CD14-positive monocyte (primary cell): ENCODE measurements around the gene CLBA1. TPM values are rescaled to one million over a fixed set of nuclear protein-coding genes. Genes with fewer than 3 reads are reported as not detected.

Experiments
- DNase-seq, 3 donors: peaks; one replicate each; pipeline ENCODE4 v3.0.0-alpha.2; 2011 to 2022
- H2AFZ ChIP-seq: 2 replicates; pipeline ENCODE4 v1.6.0; 2012; ENCODE audit warnings: mild to moderate bottlenecking, low read depth, low read length, inconsistent platforms; ENCODE audit not compliant: insufficient read depth, poor library complexity, severe bottlenecking
- H3K27ac ChIP-seq, 2 donors: 1 replicate in 1 of 2; 2 replicates in 1 of 2; pipeline ENCODE4 v1.5.1; 2012 to 2013; ENCODE audit warnings: low read length in 2 of 2, control low read depth in 1 of 2, inconsistent platforms in 1 of 2, low read depth in 1 of 2, mild to moderate bottlenecking in 1 of 2
- H3K27me3 ChIP-seq, 2 donors: one replicate each; pipeline versions ENCODE4 v1.6.0 to v1.6.1; 2011 to 2013; ENCODE audit warnings: low read length in 2 of 2; ENCODE audit not compliant: control insufficient read depth in 2 of 2, insufficient read depth in 2 of 2
- H3K36me3 ChIP-seq, 2 donors: replicated peaks in 1 of 2; 1 replicate in 1 of 2; 2 replicates in 1 of 2; pipeline versions ENCODE4 v1.5.1 to v1.6.1; 2012 to 2013; ENCODE audit warnings: low read length in 2 of 2, control low read depth in 1 of 2, inconsistent platforms in 1 of 2, mild to moderate bottlenecking in 1 of 2; ENCODE audit not compliant: insufficient read depth in 2 of 2, control insufficient read depth in 1 of 2
- H3K4me1 ChIP-seq, 2 donors: 1 replicate in 1 of 2; 2 replicates in 1 of 2; pipeline versions ENCODE4 v1.5.1 to v1.6.1; 2012 to 2013; ENCODE audit warnings: low read length in 2 of 2, control low read depth in 1 of 2, inconsistent platforms in 1 of 2, mild to moderate bottlenecking in 1 of 2, moderate library complexity in 1 of 2; ENCODE audit not compliant: insufficient read depth in 2 of 2, control insufficient read depth in 1 of 2
- H3K4me2 ChIP-seq: replicated peaks from 2 replicates; pipeline ENCODE3; 2012; ENCODE audit warnings: low read length, moderate library complexity, mild to moderate bottlenecking; ENCODE audit not compliant: poor library complexity, severe bottlenecking; ENCODE audit errors: extremely low read depth
- H3K4me3 ChIP-seq, 3 experiments: fragments of 200-600 bp in 1 of 3; sonication (generic) in 1 of 3; replicated peaks in 1 of 3; 1 replicate in 2 of 3; 2 replicates in 1 of 3; pipeline ENCODE4 v1.5.1; 2011 to 2013; ENCODE audit warnings: low read length in 3 of 3, mild to moderate bottlenecking in 3 of 3, control low read depth in 2 of 3, low read depth in 2 of 3, inconsistent platforms in 1 of 3, moderate library complexity in 1 of 3
- H3K79me2 ChIP-seq: 2 replicates; pipeline ENCODE4 v1.6.0; 2012; ENCODE audit warnings: mild to moderate bottlenecking, control low read depth, inconsistent platforms, low read length, moderate library complexity; ENCODE audit not compliant: insufficient read depth
- H3K9ac ChIP-seq: 2 replicates; pipeline ENCODE4 v1.6.0; 2017; ENCODE audit warnings: low read length, mild to moderate bottlenecking; ENCODE audit not compliant: insufficient read depth, poor library complexity, severe bottlenecking
- H3K9me3 ChIP-seq, 2 donors: replicated peaks in 1 of 2; 1 replicate in 1 of 2; 2 replicates in 1 of 2; pipeline versions ENCODE4 v1.5.1 to v1.6.1; 2012 to 2013; ENCODE audit warnings: low read length in 2 of 2, control low read depth in 1 of 2; ENCODE audit not compliant: control insufficient read depth in 1 of 2, insufficient read depth in 1 of 2
- H4K20me1 ChIP-seq: 2 replicates; pipeline ENCODE4 v1.6.0; 2012; ENCODE audit warnings: mild to moderate bottlenecking, low read length, control low read depth, moderate library complexity; ENCODE audit not compliant: insufficient read depth
- H3K27ac Mint-ChIP-seq, 7 donors: one replicate each; pipeline ENCODE4 v1.8.0; 2020; ENCODE audit warnings: mild to moderate bottlenecking in 7 of 7, mixed read lengths in 7 of 7, moderate library complexity in 6 of 7, inconsistent platforms in 2 of 7
- H3K27me3 Mint-ChIP-seq, 3 donors: one replicate each; pipeline ENCODE4 v1.8.0; 2021 to 2022; ENCODE audit warnings: low read depth in 3 of 3, mild to moderate bottlenecking in 3 of 3, mixed read lengths in 3 of 3, moderate library complexity in 3 of 3, inconsistent platforms in 1 of 3
- H3K36me3 Mint-ChIP-seq, 2 donors: one replicate each; pipeline ENCODE4 v1.8.0; 2020; ENCODE audit warnings: mixed read lengths in 2 of 2, inconsistent platforms in 1 of 2, mild to moderate bottlenecking in 1 of 2
- H3K4me1 Mint-ChIP-seq: one replicate; pipeline ENCODE4 v1.8.0; 2020; ENCODE audit warnings: mild to moderate bottlenecking, mixed read lengths
- H3K4me3 Mint-ChIP-seq, 2 donors: one replicate each; pipeline ENCODE4 v1.8.0; 2020; ENCODE audit warnings: mild to moderate bottlenecking in 2 of 2, mixed read lengths in 2 of 2, moderate library complexity in 1 of 2
- H3K9me3 Mint-ChIP-seq, 7 donors: one replicate each; pipeline ENCODE4 v1.8.0; 2020 to 2022; ENCODE audit warnings: mixed read lengths in 7 of 7, mild to moderate bottlenecking in 6 of 7, moderate library complexity in 6 of 7, inconsistent platforms in 2 of 7
- CTCF ChIP-seq: fragments of 200-600 bp; IDR thresholded peaks from one replicate; pipeline ENCODE4 v1.8.0; 2022; ENCODE audit warnings: antibody characterized with exemption, mild to moderate bottlenecking
- WGBS: methylation state at CpG from one replicate; pipeline ENCODE4 v1.1.5; 2013; ENCODE audit warnings: missing lambda C conversion rate; ENCODE audit not compliant: insufficient coverage; 5-methylcytosine and 5-hydroxymethylcytosine counted together
- intact Hi-C, 2 donors: fragments of 100-400 bp; cut with micrococcal nuclease; formaldehyde crosslinking; loops; one replicate each; pipeline versions ENCODE4 v1.15.0 to v1.15.1; 2023
- polyA plus RNA-seq, 3 donors: library from polyadenylated mRNA; depleted of rRNA in 1 of 3; unstranded in 2 of 3; stranded (reverse) in 1 of 3; fragments of 300-500 nt in 2 of 3; fragments of >200 nt in 1 of 3; fragmentation: Illumina TruSeq in 2 of 3; gene quantifications; 1 replicate in 2 of 3; 2 replicates in 1 of 3; pipeline ENCODE4 v1.2.3, GENCODE V29; 2012 to 2021

Gene CLBA1
- polyA plus RNA-seq, 3 donors: 0.62 to 0.76 (median 0.63) TPM

- H3K27ac ChIP-seq: no peak overlapping the region
- no peak overlapping the region for H3K9ac ChIP-seq
- Mint-ChIP-seq H3K27me3 (peaks cover 0 to 5% (median 3%) of the 10 kb centered on the region in 3 donors), H3K9me3 (peaks cover 0 to 5% (median 3%) of the 10 kb centered on the region in 7 donors), H3K4me1 (no peaks in the 10 kb centered on the region), H3K36me3 (no peaks in the 10 kb centered on the region), H3K4me3 (no peak overlapping the region), H3K27ac (no peak overlapping the region)
- H3K9me3 ChIP-seq: peaks cover 0 to 4% of the 10 kb centered on the region in 2 donors
- no peaks in the 10 kb centered on the region for H3K27me3 ChIP-seq
- no peaks in the 10 kb centered on the region for H3K79me2 ChIP-seq
- no peak for DNase-seq
- no peak overlapping the region for H3K4me2 ChIP-seq
- H3K36me3 ChIP-seq: no peaks in the 10 kb centered on the region
- H2AFZ ChIP-seq: no peak overlapping the region
- no peaks in the 10 kb centered on the region for H3K4me1 ChIP-seq
- no peak for TF ChIP-seq CTCF
- WGBS: 95% methylated on average over 13 of the region's 13 CpGs
- H3K4me3 ChIP-seq: no peak overlapping the region
- H4K20me1 ChIP-seq: no peaks in the 10 kb centered on the region
- intact Hi-C loops: no loop called here
Observed at GRCh38 chr14:104996483-104996882, 10.9 kb downstream of the CLBA1 start.

- H3K9me3 ChIP-seq: peaks cover 0 to 4% of the 10 kb centered on the region in 2 donors
- no peak overlapping the region for H3K4me2 ChIP-seq
- H2AFZ ChIP-seq: no peak overlapping the region
- Mint-ChIP-seq H3K36me3 (no peaks in the 10 kb centered on the region), H3K27me3 (peaks cover 0 to 1% (median 0%) of the 10 kb centered on the region in 3 donors), H3K4me3 (no peak overlapping the region), H3K4me1 (no peaks in the 10 kb centered on the region), H3K9me3 (peaks cover 0 to 5% (median 0%) of the 10 kb centered on the region in 7 donors), H3K27ac (no peak overlapping the region)
- H3K27me3 ChIP-seq: no peaks in the 10 kb centered on the region
- intact Hi-C loops: no loop called here
- no peaks in the 10 kb centered on the region for H3K79me2 ChIP-seq
- TF ChIP-seq CTCF: no peak
- H4K20me1 ChIP-seq: no peaks in the 10 kb centered on the region
- H3K4me3 ChIP-seq: no peak overlapping the region
- no peak overlapping the region for H3K9ac ChIP-seq
- WGBS: 96% methylated on average over 4 of the region's 5 CpGs
- H3K4me1 ChIP-seq: no peaks in the 10 kb centered on the region
- DNase-seq: no peak
- no peaks in the 10 kb centered on the region for H3K36me3 ChIP-seq
- H3K27ac ChIP-seq: no peak overlapping the region
Observed at GRCh38 chr14:104998801-104999200, 13.2 kb downstream of the CLBA1 start.
